HepG2 (cell line): ENCODE results near the gene TMEM141. TPM values are rescaled to one million over a fixed set of nuclear protein-coding genes. Genes with fewer than 3 reads are reported as not detected.

Source experiments
- AHDC1 ChIP-seq: sonication (generic); formaldehyde crosslinking; IDR thresholded peaks from 2 replicates; pipeline ENCODE4 v1.5.1; 2020; ENCODE audit warnings: mild to moderate bottlenecking, missing genetic modification reagents, borderline replicate concordance
- FOXA3 ChIP-seq: IDR thresholded peaks from 2 replicates; pipeline ENCODE4 v1.6.1; 2016; ENCODE audit warnings: missing genetic modification reagents, missing compliant biosample characterization
- KAT7 ChIP-seq: IDR thresholded peaks from 2 replicates; pipeline ENCODE4 v1.6.1; 2018; ENCODE audit warnings: borderline replicate concordance, missing compliant biosample characterization
- MED8 ChIP-seq: sonication (generic); formaldehyde crosslinking; IDR thresholded peaks from 2 replicates; pipeline ENCODE4 v1.8.1; 2023; ENCODE audit warnings: mild to moderate bottlenecking, missing genetic modification reagents; ENCODE audit not compliant: insufficient replicate concordance
- MYC ChIP-seq: sonication (generic); formaldehyde crosslinking; IDR thresholded peaks from 2 replicates; pipeline ENCODE4 v1.9.0; 2021; ENCODE audit warnings: missing genetic modification reagents, borderline replicate concordance
- THAP7 ChIP-seq: sonication (generic); formaldehyde crosslinking; IDR thresholded peaks from 2 replicates; pipeline ENCODE4 v1.8.1; 2023; ENCODE audit warnings: mild to moderate bottlenecking, missing genetic modification reagents
- YEATS2 ChIP-seq: sonication (generic); formaldehyde crosslinking; IDR thresholded peaks from 2 replicates; pipeline ENCODE4 v1.4.0; 2020; ENCODE audit warnings: missing genetic modification reagents, borderline replicate concordance
- ZBTB37 ChIP-seq: sonication (generic); formaldehyde crosslinking; IDR thresholded peaks from 2 replicates; pipeline ENCODE4 v1.4.0; 2020; ENCODE audit warnings: mild to moderate bottlenecking, missing genetic modification reagents
- ZBTB38 ChIP-seq: sonication (generic); formaldehyde crosslinking; IDR thresholded peaks from 2 replicates; pipeline ENCODE4 v1.5.1; 2020; ENCODE audit warnings: mild to moderate bottlenecking, missing genetic modification reagents
- polyA plus RNA-seq, 8 experiments: library from polyadenylated mRNA; depleted of rRNA in 3 of 8; stranded (reverse) in 7 of 8; unstranded in 1 of 8; fragments of >200 nt; fragmentation: Illumina TruSeq in 4 of 8; extraction: Trizol in 4 of 8; gene quantifications; 2 replicates each; pipeline versions ENCODE4 v1.2.1 to v1.2.3, GENCODE V29; 2011 to 2016; ENCODE audit warnings: low read depth in 4 of 8, missing spikeins in 1 of 8, mixed read lengths in 1 of 8; ENCODE audit not compliant: insufficient read depth in 1 of 8
- total RNA-seq, 5 experiments: library from RNA; depleted of rRNA; stranded (reverse); fragments of >200 nt; fragmentation: Illumina TruSeq; extraction: Trizol; gene quantifications; 2 replicates each; pipeline ENCODE4 v1.2.3, GENCODE V29; 2016; ENCODE audit warnings: low read depth in 1 of 5
- TF ChIP-seq, protein P1 (sequence below): IDR thresholded peaks from 2 replicates; pipeline ENCODE4 v1.6.1; 2016
- TF ChIP-seq, protein P2 (sequence below): sonication (generic); formaldehyde crosslinking; IDR thresholded peaks from 2 replicates; pipeline ENCODE4 v1.8.0; 2022; ENCODE audit warnings: mild to moderate bottlenecking, missing genetic modification reagents
- TF ChIP-seq, protein P3 (sequence below): sonication (generic); formaldehyde crosslinking; IDR thresholded peaks from 2 replicates; pipeline ENCODE4 v1.5.1; 2020; ENCODE audit warnings: mild to moderate bottlenecking, missing genetic modification reagents, moderate library complexity

The TMEM141 gene
- total and polyA plus RNA-seq, 2 of the 13 experiments (the other 11 are each of a cell fraction or from before 2014, with no cell fraction given) = 81.0 to 202 TPM

- TF ChIP-seq ZBTB37 (CRISPR knock-in tag) (peak; percentile 47; the same call in 1 of the 2 replicates), YEATS2 (CRISPR knock-in tag) (peak; percentile 8; the same call in 1 of the 2 replicates), FOXA3 (0 out of 2 replicates have a peak, but pooled peaks have one; percentile 37), THAP7 (CRISPR knock-in tag) (peak; percentile 30; the same call in 1 of the 2 replicates), KAT7 (CRISPR knock-in tag) (0 out of 2 replicates have a peak, but pooled peaks have one; percentile 36), MED8 (peak; percentile 85), ZBTB38 (CRISPR knock-in tag) (peak; percentile 58), MYC (CRISPR knock-in tag) (peak; percentile 58), AHDC1 (CRISPR knock-in tag) (peak; percentile 83; the same call in 1 of the 2 replicates)
- TF ChIP-seq, protein P1, sequence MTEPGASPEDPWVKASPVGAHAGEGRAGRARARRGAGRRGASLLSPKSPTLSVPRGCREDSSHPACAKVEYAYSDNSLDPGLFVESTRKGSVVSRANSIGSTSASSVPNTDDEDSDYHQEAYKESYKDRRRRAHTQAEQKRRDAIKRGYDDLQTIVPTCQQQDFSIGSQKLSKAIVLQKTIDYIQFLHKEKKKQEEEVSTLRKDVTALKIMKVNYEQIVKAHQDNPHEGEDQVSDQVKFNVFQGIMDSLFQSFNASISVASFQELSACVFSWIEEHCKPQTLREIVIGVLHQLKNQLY (CRISPR knock-in tag) = peak; percentile 27
- TF ChIP-seq, protein P2, sequence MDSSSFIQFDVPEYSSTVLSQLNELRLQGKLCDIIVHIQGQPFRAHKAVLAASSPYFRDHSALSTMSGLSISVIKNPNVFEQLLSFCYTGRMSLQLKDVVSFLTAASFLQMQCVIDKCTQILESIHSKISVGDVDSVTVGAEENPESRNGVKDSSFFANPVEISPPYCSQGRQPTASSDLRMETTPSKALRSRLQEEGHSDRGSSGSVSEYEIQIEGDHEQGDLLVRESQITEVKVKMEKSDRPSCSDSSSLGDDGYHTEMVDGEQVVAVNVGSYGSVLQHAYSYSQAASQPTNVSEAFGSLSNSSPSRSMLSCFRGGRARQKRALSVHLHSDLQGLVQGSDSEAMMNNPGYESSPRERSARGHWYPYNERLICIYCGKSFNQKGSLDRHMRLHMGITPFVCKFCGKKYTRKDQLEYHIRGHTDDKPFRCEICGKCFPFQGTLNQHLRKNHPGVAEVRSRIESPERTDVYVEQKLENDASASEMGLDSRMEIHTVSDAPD (CRISPR knock-in tag) = peak; percentile 76; the same call in 1 of the 2 replicates
- TF ChIP-seq, protein P3, sequence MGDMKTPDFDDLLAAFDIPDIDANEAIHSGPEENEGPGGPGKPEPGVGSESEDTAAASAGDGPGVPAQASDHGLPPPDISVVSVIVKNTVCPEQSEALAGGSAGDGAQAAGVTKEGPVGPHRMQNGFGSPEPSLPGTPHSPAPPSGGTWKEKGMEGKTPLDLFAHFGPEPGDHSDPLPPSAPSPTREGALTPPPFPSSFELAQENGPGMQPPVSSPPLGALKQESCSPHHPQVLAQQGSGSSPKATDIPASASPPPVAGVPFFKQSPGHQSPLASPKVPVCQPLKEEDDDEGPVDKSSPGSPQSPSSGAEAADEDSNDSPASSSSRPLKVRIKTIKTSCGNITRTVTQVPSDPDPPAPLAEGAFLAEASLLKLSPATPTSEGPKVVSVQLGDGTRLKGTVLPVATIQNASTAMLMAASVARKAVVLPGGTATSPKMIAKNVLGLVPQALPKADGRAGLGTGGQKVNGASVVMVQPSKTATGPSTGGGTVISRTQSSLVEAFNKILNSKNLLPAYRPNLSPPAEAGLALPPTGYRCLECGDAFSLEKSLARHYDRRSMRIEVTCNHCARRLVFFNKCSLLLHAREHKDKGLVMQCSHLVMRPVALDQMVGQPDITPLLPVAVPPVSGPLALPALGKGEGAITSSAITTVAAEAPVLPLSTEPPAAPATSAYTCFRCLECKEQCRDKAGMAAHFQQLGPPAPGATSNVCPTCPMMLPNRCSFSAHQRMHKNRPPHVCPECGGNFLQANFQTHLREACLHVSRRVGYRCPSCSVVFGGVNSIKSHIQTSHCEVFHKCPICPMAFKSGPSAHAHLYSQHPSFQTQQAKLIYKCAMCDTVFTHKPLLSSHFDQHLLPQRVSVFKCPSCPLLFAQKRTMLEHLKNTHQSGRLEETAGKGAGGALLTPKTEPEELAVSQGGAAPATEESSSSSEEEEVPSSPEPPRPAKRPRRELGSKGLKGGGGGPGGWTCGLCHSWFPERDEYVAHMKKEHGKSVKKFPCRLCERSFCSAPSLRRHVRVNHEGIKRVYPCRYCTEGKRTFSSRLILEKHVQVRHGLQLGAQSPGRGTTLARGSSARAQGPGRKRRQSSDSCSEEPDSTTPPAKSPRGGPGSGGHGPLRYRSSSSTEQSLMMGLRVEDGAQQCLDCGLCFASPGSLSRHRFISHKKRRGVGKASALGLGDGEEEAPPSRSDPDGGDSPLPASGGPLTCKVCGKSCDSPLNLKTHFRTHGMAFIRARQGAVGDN (CRISPR knock-in tag) = peak; percentile 50; the same call in 1 of the 2 replicates
These were observed 2.3 kb upstream of the TMEM141 start (continued) for GRCh38 chr9:136788644-136789522.
